ENCODE data around the gene ZNF763. TPM values are rescaled to one million over a fixed set of nuclear protein-coding genes. Genes with fewer than 3 reads are reported as not detected.

ZNF763 gene
- polyA plus RNA-seq, 1 experiment = 1.6 TPM

DNA sequence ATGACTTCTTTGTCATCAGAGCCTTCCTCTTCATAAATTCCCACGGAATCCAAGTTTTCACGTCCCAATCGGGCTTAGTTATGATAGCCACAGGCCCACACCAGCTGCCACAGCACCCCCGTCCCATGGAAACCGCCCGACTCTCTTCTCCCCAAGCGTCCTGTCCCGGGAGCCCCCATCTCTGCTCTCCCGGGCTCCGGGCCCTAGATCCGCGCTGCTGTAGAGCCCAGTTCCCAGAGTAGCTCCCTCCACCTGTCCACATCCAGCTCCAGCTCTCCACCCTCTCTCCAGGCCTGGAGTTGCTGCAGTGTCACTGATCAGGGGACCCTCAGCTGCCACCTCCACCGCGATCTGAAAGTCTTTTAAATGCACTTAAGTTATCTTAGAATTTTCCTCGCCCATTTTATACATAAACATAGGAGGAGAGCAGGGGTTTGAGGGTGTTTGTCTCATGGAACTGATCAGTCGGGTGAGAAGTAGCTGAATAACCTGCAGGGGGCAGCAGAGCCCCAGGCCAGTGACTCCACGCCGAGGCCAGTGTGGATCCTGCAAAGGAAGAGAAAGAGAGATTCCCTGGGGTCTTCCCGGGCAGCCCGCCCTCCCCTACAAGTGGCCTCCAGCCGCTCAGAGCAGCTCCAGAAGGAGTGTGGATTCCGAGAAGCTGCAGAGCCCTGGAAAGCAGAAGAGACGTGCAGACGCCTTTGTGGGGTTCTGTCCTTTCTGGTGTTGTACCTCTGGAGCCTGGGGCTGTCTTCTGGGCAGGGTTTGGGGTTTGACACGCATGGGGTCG, 1.1 kb upstream of the ZNF763 start:
- no peaks in the 10 kb centered on the region for H3K27me3 ChIP-seq (ENCODE audit: control insufficient read depth, insufficient read depth, low read length)
- DNase-seq (ENCODE audit: low read depth) = no peak
- ChIA-PET CTCF (interaction anchor here (0.6 to 5.9 kb wide), 25 partner anchors 9 to 549 kb away, joined by 3 to 66 read pairs (median 4); partner anchors contain the start of genes ZNF20, ZNF491 and ZNF700), POLR2A (no interaction called here)
- TF ChIP-seq, protein P1, sequence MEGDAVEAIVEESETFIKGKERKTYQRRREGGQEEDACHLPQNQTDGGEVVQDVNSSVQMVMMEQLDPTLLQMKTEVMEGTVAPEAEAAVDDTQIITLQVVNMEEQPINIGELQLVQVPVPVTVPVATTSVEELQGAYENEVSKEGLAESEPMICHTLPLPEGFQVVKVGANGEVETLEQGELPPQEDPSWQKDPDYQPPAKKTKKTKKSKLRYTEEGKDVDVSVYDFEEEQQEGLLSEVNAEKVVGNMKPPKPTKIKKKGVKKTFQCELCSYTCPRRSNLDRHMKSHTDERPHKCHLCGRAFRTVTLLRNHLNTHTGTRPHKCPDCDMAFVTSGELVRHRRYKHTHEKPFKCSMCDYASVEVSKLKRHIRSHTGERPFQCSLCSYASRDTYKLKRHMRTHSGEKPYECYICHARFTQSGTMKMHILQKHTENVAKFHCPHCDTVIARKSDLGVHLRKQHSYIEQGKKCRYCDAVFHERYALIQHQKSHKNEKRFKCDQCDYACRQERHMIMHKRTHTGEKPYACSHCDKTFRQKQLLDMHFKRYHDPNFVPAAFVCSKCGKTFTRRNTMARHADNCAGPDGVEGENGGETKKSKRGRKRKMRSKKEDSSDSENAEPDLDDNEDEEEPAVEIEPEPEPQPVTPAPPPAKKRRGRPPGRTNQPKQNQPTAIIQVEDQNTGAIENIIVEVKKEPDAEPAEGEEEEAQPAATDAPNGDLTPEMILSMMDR (IDR thresholded peaks at IDR 0.05; ENCODE audit: insufficient read depth, low read depth, low read length) = peak; percentile 86
- H3K4me3 ChIP-seq (ENCODE audit: low read depth, low read length) = no peak overlapping the region
- H3K36me3 ChIP-seq (ENCODE audit: control insufficient read depth, insufficient read depth, low read length) = no peaks in the 10 kb centered on the region

- ChIA-PET CTCF (interaction anchor here (0.5 to 5.9 kb wide), 19 partner anchors 9 to 263 kb away, joined by 3 to 66 read pairs (median 6); partner anchors contain the start of genes ZNF20 and ZNF491), POLR2A (no interaction called here)
- DNase-seq (ENCODE audit: low read depth) = no peak
- H3K36me3 ChIP-seq (ENCODE audit: control insufficient read depth, insufficient read depth, low read length) = no peaks in the 10 kb centered on the region
- TF ChIP-seq, protein P1 (IDR thresholded peaks at IDR 0.05; ENCODE audit: insufficient read depth, low read depth, low read length) = peak; percentile 44
- H3K4me3 ChIP-seq (ENCODE audit: low read depth, low read length) = peak overlapping the region; percentile 46
- H3K27me3 ChIP-seq (ENCODE audit: control insufficient read depth, insufficient read depth, low read length) = no peaks in the 10 kb centered on the region
Measured at GRCh38 chr19:11964496-11964857, 363 bp upstream of the ZNF763 start.

GRCh38 chr19:11970174-11970573, 5.3 kb downstream of the ZNF763 start:
- Histone ChIP-seq H3K27me3 (ENCODE audit: control insufficient read depth, insufficient read depth, low read length) (no peaks in the 10 kb centered on the region), H3K4me3 (ENCODE audit: low read depth, low read length) (no peak overlapping the region), H3K36me3 (ENCODE audit: control insufficient read depth, insufficient read depth, low read length) (no peaks in the 10 kb centered on the region)
- ChIA-PET CTCF (no interaction called here), POLR2A (no interaction called here)
- TF ChIP-seq, protein P1 (IDR thresholded peaks at IDR 0.05; ENCODE audit: insufficient read depth, low read depth, low read length) = no peak
- DNase-seq (ENCODE audit: low read depth) = no peak

DNA sequence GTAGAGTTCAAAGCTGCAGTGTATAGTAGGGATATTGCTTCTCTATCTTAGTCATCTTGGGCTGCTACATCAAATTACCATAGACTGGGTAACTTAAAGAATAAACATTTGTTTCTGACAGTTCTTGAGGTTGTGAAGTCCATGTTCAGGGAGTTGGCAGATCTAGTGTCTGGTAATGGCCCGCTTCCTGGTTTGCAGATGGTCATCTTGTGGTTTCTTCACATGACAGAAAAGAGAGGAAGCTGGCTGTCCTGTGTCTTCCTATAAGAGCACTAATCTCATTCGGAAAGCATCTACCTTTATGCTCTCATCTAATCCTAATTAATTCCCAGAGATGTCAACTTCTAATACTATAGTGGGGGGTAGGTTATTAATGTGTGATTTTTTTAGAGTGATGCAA, 6.2 kb downstream of the ZNF763 start:
- no peaks in the 10 kb centered on the region for H3K36me3 ChIP-seq (ENCODE audit: control insufficient read depth, insufficient read depth, low read length)
- ChIA-PET POLR2A (no interaction called here), CTCF (no interaction called here)
- H3K27me3 ChIP-seq (ENCODE audit: control insufficient read depth, insufficient read depth, low read length) = no peaks in the 10 kb centered on the region
- no peak for DNase-seq (ENCODE audit: low read depth)
- no peak overlapping the region for H3K4me3 ChIP-seq (ENCODE audit: low read depth, low read length)
- TF ChIP-seq, protein P1 (IDR thresholded peaks at IDR 0.05; ENCODE audit: insufficient read depth, low read depth, low read length) = no peak

GRCh38 chr19:11973019-11973810, 8.4 kb downstream of the ZNF763 start:
- POLR2A ChIA-PET = no interaction called here
- TF ChIP-seq, protein P1 (IDR thresholded peaks at IDR 0.05; ENCODE audit: insufficient read depth, low read depth, low read length) = no peak

More at GRCh38 chr19:11973019-11973810, 8.4 kb downstream of the ZNF763 start:
- CTCF ChIA-PET = interaction anchor here (2.5 kb wide), 1 partner anchor 9 kb away, joined by 6 read pairs; no protein-coding TSS in a partner anchor
- Histone ChIP-seq H3K4me3 (ENCODE audit: low read depth, low read length) (no peak overlapping the region), H3K27me3 (ENCODE audit: control insufficient read depth, insufficient read depth, low read length) (no peaks in the 10 kb centered on the region), H3K36me3 (ENCODE audit: control insufficient read depth, insufficient read depth, low read length) (no peaks in the 10 kb centered on the region)
- no peak for DNase-seq (ENCODE audit: low read depth)
